GM12878 (cell line): Measurements from ENCODE around the gene HOXC12. TPM values are rescaled to one million over a fixed set of nuclear protein-coding genes. Genes with fewer than 3 reads are reported as not detected.

Source experiments
- ATAC-seq: fragments of 200-7000 bp; cut with Tn5 transposase; 3 replicates; pipeline ENCODE4 v1.9.1; 2020; ENCODE audit warnings: mild to moderate bottlenecking, moderate library complexity
- BruUV-seq: library from RNA; stranded (reverse); fragments of 400-500 nt; replicated peaks from 2 replicates; lab custom pipeline; 2021; lab: Mats Ljungman, UMichigan
- CTCF ChIA-PET: fragments of 300-600 bp; sonication (Branson Sonifier 250); formaldehyde crosslinking; extraction: SDS; loops from one replicate; lab custom pipeline; 2021; ENCODE audit warnings: inconsistent platforms; lab: Yijun Ruan, JAX
- POLR2A ChIA-PET: fragments of 350-600 bp; formaldehyde crosslinking; extraction: SDS; loops from one replicate; lab custom pipeline; 2021; ENCODE audit warnings: inconsistent platforms; lab: Charles Lee
- RAD21 ChIA-PET: fragments of 300-600 bp; sonication (Branson Sonifier 250); formaldehyde crosslinking; loops from one replicate; lab custom pipeline; 2023; ENCODE audit warnings: antibody characterized with exemption; ENCODE audit not compliant: unreplicated experiment; lab: Charles Lee
- SMC1A ChIA-PET: fragments of 300-600 bp; sonication (Branson Sonifier 250); formaldehyde crosslinking; loops from one replicate; lab custom pipeline; 2023; ENCODE audit not compliant: unreplicated experiment, uncharacterized antibody; lab: Charles Lee
- DNase-seq: peaks from one replicate; pipeline ENCODE4 v3.0.0-alpha.2; 2011; ENCODE audit warnings: low read depth, low spot score
- FAIRE-seq: peaks from 3 replicates; lab custom pipeline; 2011; peaks lifted over from hg19 to GRCh38; lab: Jason Lieb, UNC
- H2AFZ ChIP-seq: 2 replicates; pipeline ENCODE4 v1.6.0; 2011; ENCODE audit warnings: low read depth, low read length, control low read depth; ENCODE audit not compliant: control insufficient read depth
- H3K27ac ChIP-seq: 2 replicates; pipeline ENCODE4 v1.5.1; 2011; ENCODE audit warnings: control low read depth; ENCODE audit not compliant: control insufficient read depth, insufficient read depth
- H3K27me3 ChIP-seq, 2 experiments: replicated peaks in 1 of 2; 2 replicates each; pipeline versions ENCODE4 v1.6.0 to v1.6.1; 2011; ENCODE audit warnings: low read length in 1 of 2; ENCODE audit not compliant: control insufficient read depth in 2 of 2, insufficient read depth in 2 of 2
- H3K36me3 ChIP-seq, 2 experiments: 2 replicates each; pipeline ENCODE4 v1.5.1; 2011; ENCODE audit warnings: low read length in 1 of 2; ENCODE audit not compliant: control insufficient read depth in 2 of 2, insufficient read depth in 2 of 2
- H3K4me1 ChIP-seq: 2 replicates; pipeline ENCODE4 v1.6.1; 2011; ENCODE audit warnings: mild to moderate bottlenecking, low read length, moderate library complexity, mixed read lengths; ENCODE audit not compliant: control insufficient read depth, insufficient read depth
- H3K4me2 ChIP-seq: 2 replicates; pipeline ENCODE4 v1.6.0; 2011; ENCODE audit warnings: control low read depth; ENCODE audit not compliant: control insufficient read depth, insufficient read depth
- H3K4me3 ChIP-seq: fragments of 200-600 bp; sonication (generic); 2 replicates; pipeline ENCODE4 v1.5.1; 2016
- H3K79me2 ChIP-seq: 2 replicates; pipeline ENCODE4 v1.6.0; 2011; ENCODE audit warnings: low read length; ENCODE audit not compliant: control insufficient read depth, insufficient read depth
- H3K9ac ChIP-seq: 2 replicates; pipeline ENCODE4 v1.8.0; 2011; ENCODE audit warnings: low read length, control low read depth, mixed read lengths; ENCODE audit not compliant: control insufficient read depth, insufficient read depth
- H3K9me3 ChIP-seq: replicated peaks from 3 replicates; pipeline ENCODE4 v1.5.1; 2011; ENCODE audit warnings: mild to moderate bottlenecking, low read length; ENCODE audit not compliant: control insufficient read depth, insufficient read depth
- H4K20me1 ChIP-seq: 2 replicates; pipeline ENCODE4 v1.6.0; 2011; ENCODE audit not compliant: control insufficient read depth, insufficient read depth
- BCL3 ChIP-seq: IDR thresholded peaks from 2 replicates; pipeline ENCODE4 v1.6.1; 2011; ENCODE audit warnings: borderline replicate concordance, low read depth, mild to moderate bottlenecking, moderate library complexity, low read length; ENCODE audit not compliant: insufficient read depth, poor library complexity, severe bottlenecking
- BRCA1 ChIP-seq: IDR thresholded peaks from 2 replicates; pipeline ENCODE4 v1.6.1; 2011; ENCODE audit warnings: low read depth, low read length, improper control_type of control experiment
- CEBPZ ChIP-seq: fragments of 150-350 bp; IDR thresholded peaks from 2 replicates; pipeline ENCODE4 v1.6.1; 2016; ENCODE audit warnings: low read depth, low read length
- ETV6 ChIP-seq, 2 experiments: fragments of 450-650 bp in 1 of 2; IDR thresholded peaks in 1 of 2; conservative IDR thresholded peaks in 1 of 2; 2 replicates each; pipeline ENCODE4 v1.6.1; 2014; ENCODE audit warnings: antibody characterized with exemption in 1 of 2, borderline replicate concordance in 1 of 2, low read depth in 1 of 2, mild to moderate bottlenecking in 1 of 2, moderate library complexity in 1 of 2
- EZH2 ChIP-seq: IDR thresholded peaks from 2 replicates; pipeline ENCODE4 v1.6.1; 2012; ENCODE audit warnings: low read depth, mild to moderate bottlenecking, control low read depth, inconsistent platforms, low read length, borderline replicate concordance; ENCODE audit not compliant: control insufficient read depth
- MTA2 ChIP-seq: fragments of 450-650 bp; IDR thresholded peaks from 2 replicates; pipeline ENCODE4 v1.6.1; 2016; ENCODE audit warnings: low read depth, mild to moderate bottlenecking, moderate library complexity
- NFYB ChIP-seq: IDR thresholded peaks from 2 replicates; pipeline ENCODE4 v1.6.1; 2011; ENCODE audit warnings: low read depth, mild to moderate bottlenecking, low read length, improper control_type of control experiment, moderate library complexity; ENCODE audit not compliant: insufficient read depth
- NR2C1 ChIP-seq: fragments of 450-650 bp; IDR thresholded peaks from 2 replicates; pipeline ENCODE4 v1.6.1; 2017; ENCODE audit warnings: antibody characterized with exemption, mild to moderate bottlenecking, moderate library complexity
- POLR2AphosphoS5 ChIP-seq: IDR thresholded peaks from 2 replicates; pipeline ENCODE4 v1.6.1; 2011; ENCODE audit warnings: mild to moderate bottlenecking, low read length, inconsistent platforms
- RCOR1 ChIP-seq: conservative IDR thresholded peaks from 2 replicates; pipeline ENCODE4 v1.6.1; 2012; ENCODE audit warnings: low read depth, low read length, improper control_type of control experiment
- RELA ChIP-seq: fragments of 450-650 bp; IDR thresholded peaks from 2 replicates; pipeline ENCODE4 v1.8.0; 2014; ENCODE audit warnings: borderline replicate concordance; ENCODE audit not compliant: partially characterized antibody
- SKIL ChIP-seq: fragments of 450-650 bp; IDR thresholded peaks from 2 replicates; pipeline ENCODE4 v1.6.1; 2017; ENCODE audit warnings: mild to moderate bottlenecking, low read depth, inconsistent platforms; ENCODE audit not compliant: poor library complexity, severe bottlenecking
- YBX1 ChIP-seq: fragments of 450-650 bp; IDR thresholded peaks from 2 replicates; pipeline ENCODE4 v1.6.1; 2016; ENCODE audit warnings: antibody characterized with exemption
- ZNF217 ChIP-seq: fragments of 450-650 bp; IDR thresholded peaks from 2 replicates; pipeline ENCODE4 v1.6.1; 2017; ENCODE audit warnings: antibody characterized with exemption, mild to moderate bottlenecking
- ZNF384 ChIP-seq: IDR thresholded peaks from 2 replicates; pipeline ENCODE4 v1.6.1; 2012; ENCODE audit warnings: low read depth, mild to moderate bottlenecking, low read length, improper control_type of control experiment, borderline replicate concordance
- WGBS: methylation state at CpG from one replicate; pipeline ENCODE4 v1.1.6; 2016; ENCODE audit warnings: low lambda C conversion rate; ENCODE audit not compliant: insufficient replicate concordance, insufficient coverage; ENCODE audit errors: missing lambda C conversion rate; 5-methylcytosine and 5-hydroxymethylcytosine counted together
- in situ Hi-C: fragments of 300-500 bp; cut with MboI; formaldehyde crosslinking; loops from 9 replicates; pipeline ENCODE4 v1.14.3; 2018; ENCODE audit warnings: mixed read lengths
- intact Hi-C: fragments of 100-400 bp; cut with micrococcal nuclease; formaldehyde crosslinking; loops from one replicate; pipeline ENCODE4 v1.14.2; 2022; ENCODE audit not compliant: unreplicated experiment
- polyA plus RNA-seq, 11 experiments: library from polyadenylated mRNA; depleted of rRNA in 4 of 11; unstranded in 6 of 11; stranded (reverse) in 5 of 11; fragments of >200 nt; fragmentation: Nextera tagmentation in 4 of 11; fragmentation: Illumina TruSeq in 1 of 11; extraction: Ambion mirVana in 4 of 11; extraction: Trizol in 1 of 11; gene quantifications; 1 replicate in 1 of 11; 2 replicates in 10 of 11; pipeline versions ENCODE4 v1.2.1 to v1.2.3, GENCODE V29; 2011 to 2016; ENCODE audit warnings: inconsistent platforms in 2 of 11, missing spikeins in 2 of 11, low read depth in 1 of 11
- total RNA-seq, 4 experiments: library from RNA; depleted of rRNA in 3 of 4; stranded (reverse); fragments of >200 nt in 3 of 4; fragmentation: Illumina TruSeq in 1 of 4; extraction: Trizol in 1 of 4; gene quantifications; 2 replicates each; pipeline versions ENCODE4 v1.2.1 to v1.2.3, GENCODE V29; 2013 to 2021

HOXC12 gene
- total and polyA plus RNA-seq, 10 of the 15 experiments (the other 5 are each of a cell fraction or from before 2014, with no cell fraction given): not detected

- ChIA-PET RAD21 (no interaction called here), SMC1A (no interaction called here), CTCF (interaction anchor here (0.7 kb wide), 1 partner anchor 238 kb away, joined by 3 read pairs; no protein-coding TSS in a partner anchor), POLR2A (no interaction called here)
- intact Hi-C loops (no loop called here), in situ Hi-C loops (no loop called here)
- H3K4me2 ChIP-seq: no peak overlapping the region
- H3K27me3 ChIP-seq: peaks cover 22 to 29% of the 10 kb centered on the region in 2 experiments
- H3K9ac ChIP-seq: no peak overlapping the region
- BruUV-seq: no TSS peak
- no peak overlapping the region for H3K27ac ChIP-seq
- no peaks in the 10 kb centered on the region for H3K36me3 ChIP-seq
- no peaks in the 10 kb centered on the region for H4K20me1 ChIP-seq
- WGBS: 34% methylated on average over 14 of the region's 15 CpGs
- no peaks in the 10 kb centered on the region for H3K79me2 ChIP-seq
- ATAC-seq: no peak
- H2AFZ ChIP-seq: no peak overlapping the region
- H3K4me1 ChIP-seq: peaks cover 22% of the 10 kb centered on the region
- DNase-seq: no peak
- H3K9me3 ChIP-seq: no peaks in the 10 kb centered on the region; the same call in 1 of the 3 replicates
- H3K4me3 ChIP-seq: no peak overlapping the region
- FAIRE-seq: no peak
- no peak for TF ChIP-seq CEBPZ
- TF ChIP-seq RCOR1: no peak
- TF ChIP-seq BCL3: no peak
- TF ChIP-seq MTA2: no peak
- no peak for TF ChIP-seq EZH2
- TF ChIP-seq YBX1: no peak
- no peak for TF ChIP-seq ZNF384
- no peak for TF ChIP-seq POLR2AphosphoS5
- no peak for TF ChIP-seq SKIL
- no peak for TF ChIP-seq NR2C1
- no peak for TF ChIP-seq NFYB
- no peak for TF ChIP-seq BRCA1
- TF ChIP-seq ZNF217: no peak
- TF ChIP-seq RELA: no peak
- no peak for TF ChIP-seq ETV6 (conservative IDR thresholded peaks at IDR 0.05 in 1 of 2, IDR thresholded peaks at IDR 0.05 in 1 of 2; ENCODE audit: borderline replicate concordance in 1 of 2, low read depth in 1 of 2)
Observed at GRCh38 chr12:53978477-53979356, 24.0 kb downstream of the HOXC12 start.
